Measurements from ENCODE around the gene PIP4K2C.
"Not testable (repeated sequence)": the region's sequence is repeated elsewhere in the genome, so short reads cannot be mapped to it uniquely, and the experiment has no call there.

Gene PIP4K2C

GRCh38 chr12:57585156-57585555 lies 5.8 kb upstream of the PIP4K2C start:
- DNase-seq (ENCODE audit: low spot score) = no peak

GRCh38 chr12:57586128-57586527 lies 4.9 kb upstream of the PIP4K2C start:
- DNase-seq (ENCODE audit: low spot score) = no peak

GRCh38 chr12:57586832-57587429 lies 4.1 kb upstream of the PIP4K2C start:
- no peak for DNase-seq (ENCODE audit: low spot score)

GRCh38 chr12:57588951-57589610 lies 1.9 kb upstream of the PIP4K2C start:
- not testable (repeated sequence) for DNase-seq (ENCODE audit: low spot score)

GRCh38 chr12:57590479-57590863 lies 521 bp upstream of the PIP4K2C start:
- no peak for DNase-seq (ENCODE audit: low spot score)

GRCh38 chr12:57591782-57592325 lies 862 bp downstream of the PIP4K2C start:
- DNase-seq (ENCODE audit: low spot score) = no peak

- DNase-seq (ENCODE audit: low spot score) = no peak
Observed at GRCh38 chr12:57592551-57593165, 1.7 kb downstream of the PIP4K2C start.

- DNase-seq (ENCODE audit: low spot score) = no peak
Observed at GRCh38 chr12:57593187-57593586, 2.2 kb downstream of the PIP4K2C start.

- no peak for DNase-seq (ENCODE audit: low spot score)
Observed at GRCh38 chr12:57600395-57600794, 9.4 kb downstream of the PIP4K2C start.

GRCh38 chr12:57602544-57602943 lies 11.6 kb downstream of the PIP4K2C start:
- no peak for DNase-seq (ENCODE audit: low spot score)

- DNase-seq (ENCODE audit: low spot score) = no peak
Observed at GRCh38 chr12:57603324-57603723, 12.3 kb downstream of the PIP4K2C start.

- DNase-seq (ENCODE audit: low spot score) = no peak
Observed at GRCh38 chr12:57603815-57604453, 12.9 kb downstream of the PIP4K2C start.

GRCh38 chr12:57604454-57604991 lies 13.5 kb downstream of the PIP4K2C start, which contains the start of gene DTX3:
Gene DTX3, plus strand, starts transcription at chr12:57604824. Its CDS starts 1,694 bp downstream, at chr12:57606518.
- no peak for DNase-seq (ENCODE audit: low spot score)

- DNase-seq (ENCODE audit: low spot score) = no peak
Observed at GRCh38 chr12:57604992-57605810, 14.2 kb downstream of the PIP4K2C start.

GRCh38 chr12:57605811-57606311 lies 14.9 kb downstream of the PIP4K2C start:
- no peak for DNase-seq (ENCODE audit: low spot score)

- no peak for DNase-seq (ENCODE audit: low spot score)
Observed at GRCh38 chr12:57606399-57606798, 15.4 kb downstream of the PIP4K2C start.

GRCh38 chr12:57606821-57607220 lies 15.8 kb downstream of the PIP4K2C start:
- no peak for DNase-seq (ENCODE audit: low spot score)

GRCh38 chr12:57607958-57608663 lies 17.1 kb downstream of the PIP4K2C start:
- DNase-seq (ENCODE audit: low spot score) = no peak

- DNase-seq (ENCODE audit: low spot score) = no peak
Observed at GRCh38 chr12:57609101-57609780, 18.2 kb downstream of the PIP4K2C start.

Measured in NAMALWA (cell line).